ENCODE results near the gene PEPD.

The PEPD gene

GRCh38 chr19:33343859-33344572 is 177.6 kb downstream of the PEPD start:
- H3K4me3 ChIP-seq (ENCODE audit: low read length) = no peak overlapping the region
- DNase-seq (ENCODE audit: low read depth) = no peak
- TF ChIP-seq CTCF (conservative IDR thresholded peaks at IDR 0.05; ENCODE audit: low read depth, low read length) = no peak

GRCh38 chr19:33343301-33343700 is 178.3 kb downstream of the PEPD start:
- no peak overlapping the region for H3K4me3 ChIP-seq (ENCODE audit: low read length)
- no peak for DNase-seq (ENCODE audit: low read depth)
- TF ChIP-seq CTCF (conservative IDR thresholded peaks at IDR 0.05; ENCODE audit: low read depth, low read length) = no peak

- DNase-seq (ENCODE audit: low read depth) = no peak
- no peak overlapping the region for H3K4me3 ChIP-seq (ENCODE audit: low read length)
- TF ChIP-seq CTCF (conservative IDR thresholded peaks at IDR 0.05; ENCODE audit: low read depth, low read length) = no peak
These were observed 180.6 kb downstream of the PEPD start for GRCh38 chr19:33340991-33341390.

- no peak for TF ChIP-seq CTCF (conservative IDR thresholded peaks at IDR 0.05; ENCODE audit: low read depth, low read length)
- no peak overlapping the region for H3K4me3 ChIP-seq (ENCODE audit: low read length)
- DNase-seq (ENCODE audit: low read depth) = no peak
These were observed 182.3 kb downstream of the PEPD start for GRCh38 chr19:33339016-33339984.
